Measurements from ENCODE around the gene ARMH3.

- TF ChIP-seq, protein P1, sequence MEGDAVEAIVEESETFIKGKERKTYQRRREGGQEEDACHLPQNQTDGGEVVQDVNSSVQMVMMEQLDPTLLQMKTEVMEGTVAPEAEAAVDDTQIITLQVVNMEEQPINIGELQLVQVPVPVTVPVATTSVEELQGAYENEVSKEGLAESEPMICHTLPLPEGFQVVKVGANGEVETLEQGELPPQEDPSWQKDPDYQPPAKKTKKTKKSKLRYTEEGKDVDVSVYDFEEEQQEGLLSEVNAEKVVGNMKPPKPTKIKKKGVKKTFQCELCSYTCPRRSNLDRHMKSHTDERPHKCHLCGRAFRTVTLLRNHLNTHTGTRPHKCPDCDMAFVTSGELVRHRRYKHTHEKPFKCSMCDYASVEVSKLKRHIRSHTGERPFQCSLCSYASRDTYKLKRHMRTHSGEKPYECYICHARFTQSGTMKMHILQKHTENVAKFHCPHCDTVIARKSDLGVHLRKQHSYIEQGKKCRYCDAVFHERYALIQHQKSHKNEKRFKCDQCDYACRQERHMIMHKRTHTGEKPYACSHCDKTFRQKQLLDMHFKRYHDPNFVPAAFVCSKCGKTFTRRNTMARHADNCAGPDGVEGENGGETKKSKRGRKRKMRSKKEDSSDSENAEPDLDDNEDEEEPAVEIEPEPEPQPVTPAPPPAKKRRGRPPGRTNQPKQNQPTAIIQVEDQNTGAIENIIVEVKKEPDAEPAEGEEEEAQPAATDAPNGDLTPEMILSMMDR (IDR thresholded peaks at IDR 0.05): no peak
- TF ChIP-seq EP300 (IDR thresholded peaks at IDR 0.05; ENCODE audit: low read depth) (no peak), POLR2A (IDR thresholded peaks at IDR 0.05) (no peak)
Observed at GRCh38 chr10:102027261-102027660, 28.7 kb downstream of the ARMH3 start.
